HepG2 (cell line): Measurements from ENCODE around the gene SGCE. TPM values are rescaled to one million over a fixed set of nuclear protein-coding genes. Genes with fewer than 3 reads are reported as not detected.

Experiments
- AHDC1 ChIP-seq: sonication (generic); formaldehyde crosslinking; IDR thresholded peaks from 2 replicates; pipeline ENCODE4 v1.5.1; 2020; ENCODE audit warnings: mild to moderate bottlenecking, missing genetic modification reagents, borderline replicate concordance
- ATAD3A ChIP-seq: sonication (generic); formaldehyde crosslinking; IDR thresholded peaks from 2 replicates; pipeline ENCODE4 v1.4.0; 2020; ENCODE audit warnings: missing genetic modification reagents
- ATM ChIP-seq: fragments of 450-650 bp; IDR thresholded peaks from 2 replicates; pipeline ENCODE4 v1.7.1; 2017; ENCODE audit warnings: mild to moderate bottlenecking, borderline replicate concordance
- EP300 ChIP-seq, 3 experiments: sonication (generic) in 1 of 3; formaldehyde crosslinking in 1 of 3; IDR thresholded peaks; 2 replicates each; pipeline versions ENCODE4 v1.5.1 to v1.6.1; 2011 to 2020; ENCODE audit warnings: low read depth in 2 of 3, low read length in 2 of 3, borderline replicate concordance in 1 of 3, improper control_type of control experiment in 1 of 3, mild to moderate bottlenecking in 1 of 3, missing genetic modification reagents in 1 of 3, moderate library complexity in 1 of 3
- ERF ChIP-seq: IDR thresholded peaks from 2 replicates; pipeline ENCODE4 v1.6.1; 2018; ENCODE audit warnings: missing biosample characterization, missing genetic modification reagents
- FOXO1 ChIP-seq: sonication (generic); formaldehyde crosslinking; IDR thresholded peaks from 2 replicates; pipeline ENCODE4 v1.4.0; 2020; ENCODE audit warnings: missing genetic modification reagents
- IRF2 ChIP-seq: IDR thresholded peaks from 2 replicates; pipeline ENCODE4 v1.6.1; 2018; ENCODE audit warnings: missing genetic modification reagents, missing compliant biosample characterization
- KDM6A ChIP-seq: IDR thresholded peaks from 2 replicates; pipeline ENCODE4 v1.6.1; 2016; ENCODE audit warnings: low read depth
- MATR3 ChIP-seq: sonication (generic); formaldehyde crosslinking; IDR thresholded peaks from 2 replicates; pipeline ENCODE4 v1.4.0; 2020; ENCODE audit warnings: missing genetic modification reagents
- NR1H2 ChIP-seq: sonication (generic); formaldehyde crosslinking; IDR thresholded peaks from 2 replicates; pipeline ENCODE4 v1.8.1; 2022; ENCODE audit warnings: low read depth, missing genetic modification reagents, borderline replicate concordance
- PAXIP1 ChIP-seq: sonication (generic); formaldehyde crosslinking; conservative IDR thresholded peaks from 2 replicates; pipeline ENCODE4 v1.4.0; 2020; ENCODE audit warnings: mild to moderate bottlenecking, missing genetic modification reagents, moderate library complexity
- RARA ChIP-seq: IDR thresholded peaks from 2 replicates; pipeline ENCODE4 v1.6.1; 2016; ENCODE audit warnings: missing genetic modification reagents, missing compliant biosample characterization
- REL ChIP-seq: sonication (generic); formaldehyde crosslinking; conservative IDR thresholded peaks from 2 replicates; pipeline ENCODE4 v1.8.0; 2022; ENCODE audit warnings: mild to moderate bottlenecking, missing genetic modification reagents, moderate library complexity
- SOX5 ChIP-seq: IDR thresholded peaks from 2 replicates; pipeline ENCODE4 v1.6.1; 2016; ENCODE audit warnings: borderline replicate concordance
- TEAD3 ChIP-seq: optimal IDR thresholded peaks from 2 replicates; pipeline ENCODE3; 2016; ENCODE audit warnings: borderline replicate concordance
- TFAP4 ChIP-seq: sonication (generic); IDR thresholded peaks from 2 replicates; pipeline ENCODE4 v1.6.1; 2016; ENCODE audit warnings: low read depth, borderline replicate concordance
- TP53 ChIP-seq: sonication (generic); formaldehyde crosslinking; conservative IDR thresholded peaks from 2 replicates; pipeline ENCODE4 v1.4.0; 2020; ENCODE audit warnings: missing genetic modification reagents
- ZNF33A ChIP-seq: sonication (generic); formaldehyde crosslinking; IDR thresholded peaks from 2 replicates; pipeline ENCODE4 v1.5.1; 2020; ENCODE audit warnings: missing genetic modification reagents, mild to moderate bottlenecking, moderate library complexity, borderline replicate concordance
- ZSCAN29 ChIP-seq: sonication (generic); formaldehyde crosslinking; conservative IDR thresholded peaks from 2 replicates; pipeline ENCODE4 v1.4.0; 2020; ENCODE audit warnings: mild to moderate bottlenecking, missing genetic modification reagents
- polyA plus RNA-seq, 8 experiments: library from polyadenylated mRNA; depleted of rRNA in 3 of 8; stranded (reverse) in 7 of 8; unstranded in 1 of 8; fragments of >200 nt; fragmentation: Illumina TruSeq in 4 of 8; extraction: Trizol in 4 of 8; gene quantifications; 2 replicates each; pipeline versions ENCODE4 v1.2.1 to v1.2.3, GENCODE V29; 2011 to 2016; ENCODE audit warnings: low read depth in 4 of 8, missing spikeins in 1 of 8, mixed read lengths in 1 of 8; ENCODE audit not compliant: insufficient read depth in 1 of 8
- total RNA-seq, 5 experiments: library from RNA; depleted of rRNA; stranded (reverse); fragments of >200 nt; fragmentation: Illumina TruSeq; extraction: Trizol; gene quantifications; 2 replicates each; pipeline ENCODE4 v1.2.3, GENCODE V29; 2016; ENCODE audit warnings: low read depth in 1 of 5

SGCE gene
- total and polyA plus RNA-seq, 2 of the 13 experiments (the other 11 are each of a cell fraction or from before 2014, with no cell fraction given) = 52.3 to 71.1 TPM

- TF ChIP-seq MATR3 (CRISPR knock-in tag) (no peak), ATM (no peak), ATAD3A (CRISPR knock-in tag) (no peak), EP300 (IDR thresholded peaks at IDR 0.05; ENCODE audit: low read depth in 2 of 2, low read length in 2 of 2) (peak in 1 of 2 experiments; percentile 63; a peak in 1 of 4 replicates), EP300 (CRISPR knock-in tag; IDR thresholded peaks at IDR 0.05; ENCODE audit: borderline replicate concordance) (no peak), NR1H2 (no peak), ERF (CRISPR knock-in tag) (no peak), AHDC1 (CRISPR knock-in tag) (peak; percentile 68; the same call in 1 of the 2 replicates), ZSCAN29 (CRISPR knock-in tag) (0 out of 2 replicates have a peak, but pooled peaks have one; percentile 23), TFAP4 (peak; percentile 92), REL (no peak), ZNF33A (CRISPR knock-in tag) (no peak), SOX5 (CRISPR knock-in tag) (peak; percentile 71; the same call in 1 of the 2 replicates), KDM6A (no peak), IRF2 (CRISPR knock-in tag) (0 out of 2 replicates have a peak, but pooled peaks have one; percentile 30), PAXIP1 (CRISPR knock-in tag) (peak; percentile 46; the same call in 1 of the 2 replicates), FOXO1 (CRISPR knock-in tag) (peak; percentile 40; the same call in 1 of the 2 replicates), RARA (CRISPR knock-in tag) (no peak), TEAD3 (peak; percentile 83), TP53 (no peak)
Measured at GRCh38 chr7:94698275-94698674, 42.3 kb upstream of the SGCE start (continued).
